ENCODE data around the gene LINGO3.
A peak's percentile ranks its signal among the peaks of the same experiment; 100 is the strongest.

The LINGO3 gene

DNA sequence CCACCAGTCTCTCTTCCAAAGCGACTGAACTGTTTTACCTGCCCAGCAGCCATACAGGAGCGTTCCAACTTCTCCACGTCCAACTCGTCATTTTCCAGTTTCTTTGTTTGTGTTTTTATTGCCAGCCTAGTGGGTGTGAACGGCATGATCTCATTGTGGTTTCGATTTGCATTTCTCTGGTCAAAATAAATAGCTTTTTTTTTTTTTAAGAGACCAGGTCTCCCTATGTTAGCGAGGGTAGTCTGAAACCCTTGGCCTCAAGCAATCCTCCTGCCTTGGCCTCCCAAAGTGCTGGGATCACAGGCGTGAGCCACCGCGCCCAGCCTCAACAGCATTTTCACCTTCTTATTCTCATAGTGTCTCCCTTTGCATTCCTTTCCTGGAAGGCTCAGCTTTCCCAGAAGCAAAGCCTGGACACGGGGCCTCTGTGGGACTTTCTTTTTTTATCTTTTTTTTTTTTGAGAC, 47.6 kb downstream of the LINGO3 start:
- no peak for DNase-seq (ENCODE audit: insufficient read length)
- peak; percentile 54 for FAIRE-seq
- no peak for TF ChIP-seq TAF1 (IDR thresholded peaks at IDR 0.05; ENCODE audit: borderline replicate concordance, low read depth, low read length)
- no peak for TF ChIP-seq POLR2A (IDR thresholded peaks at IDR 0.05; ENCODE audit: low read depth, low read length)
- no peak for TF ChIP-seq POLR2AphosphoS5 (IDR thresholded peaks at IDR 0.05; ENCODE audit: low read depth, low read length)

DNA sequence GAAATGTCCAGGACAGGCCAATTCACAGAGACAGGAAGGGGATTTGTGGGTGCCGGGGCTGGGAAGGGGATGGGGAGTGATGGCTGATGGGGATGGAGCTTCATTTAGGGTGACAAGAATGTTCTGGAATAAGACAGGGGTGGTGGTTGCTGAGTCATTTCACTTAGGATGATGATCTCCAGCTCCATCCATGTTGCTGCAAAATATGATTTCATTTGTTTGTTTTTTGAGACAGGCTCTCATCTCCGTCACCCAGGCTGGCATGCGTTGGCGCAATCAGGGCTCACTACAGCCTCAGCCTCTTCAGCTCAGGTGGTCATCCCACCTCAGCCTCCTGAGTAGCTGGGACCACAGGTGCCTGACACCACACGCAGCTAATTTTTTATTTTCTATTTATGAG, 48.6 kb downstream of the LINGO3 start:
- no peak for DNase-seq (ENCODE audit: insufficient read length)
- no peak for FAIRE-seq
- no peak for TF ChIP-seq POLR2A (IDR thresholded peaks at IDR 0.05; ENCODE audit: low read depth, low read length)
- TF ChIP-seq POLR2AphosphoS5 (IDR thresholded peaks at IDR 0.05; ENCODE audit: low read depth, low read length) = no peak
- TF ChIP-seq TAF1 (IDR thresholded peaks at IDR 0.05; ENCODE audit: borderline replicate concordance, low read depth, low read length) = no peak

All from GM12892 (cell line).